MG63 (cell line): ENCODE data around the gene EOLA1. TPM values are rescaled to one million over a fixed set of nuclear protein-coding genes. Genes with fewer than 3 reads are reported as not detected.
A peak's percentile ranks its signal among the peaks of the same experiment; 100 is the strongest.
"Not testable (repeated sequence)": the region's sequence is repeated elsewhere in the genome, so short reads cannot be mapped to it uniquely, and the experiment has no call there.

Source experiments
- DNase-seq: peaks from one replicate; pipeline ENCODE4 v3.0.0-alpha.2; 2020
- H3K27me3 ChIP-seq: fragments of 250-450 bp; sonication (Bioruptor Pico); 2 replicates; pipeline ENCODE4 v1.5.1; 2020; ENCODE audit warnings: mild to moderate bottlenecking, moderate library complexity
- H3K36me3 ChIP-seq: fragments of 250-450 bp; sonication (Bioruptor Pico); 2 replicates; pipeline ENCODE4 v1.5.1; 2020; ENCODE audit warnings: mild to moderate bottlenecking, moderate library complexity
- H3K4me3 ChIP-seq: fragments of 250-450 bp; sonication (Bioruptor Pico); 2 replicates; pipeline ENCODE4 v1.5.1; 2020; ENCODE audit warnings: mild to moderate bottlenecking, moderate library complexity
- H3K9me3 ChIP-seq: fragments of 250-450 bp; sonication (Bioruptor Pico); 2 replicates; pipeline ENCODE4 v1.5.1; 2020; ENCODE audit warnings: mild to moderate bottlenecking, moderate library complexity
- total RNA-seq: library from RNA; depleted of rRNA; stranded (reverse); fragments of >200 nt; shearing (Covaris generic); gene quantifications from 2 replicates; pipeline ENCODE4 v1.2.3, GENCODE V29; 2014; ENCODE audit warnings: low replicate concordance

EOLA1 gene
- total RNA-seq, 1 experiment from 2014 or later: 33.5 TPM

GRCh38 chrX:149531599-149531998, 9.2 kb upstream of the EOLA1 start:
- Histone ChIP-seq H3K27me3 (no peaks in the 10 kb centered on the region), H3K9me3 (no peaks in the 10 kb centered on the region), H3K4me3 (no peak overlapping the region), H3K36me3 (no peaks in the 10 kb centered on the region)
- no peak for DNase-seq

GRCh38 chrX:149532868-149533267, 7.9 kb upstream of the EOLA1 start:
- not testable (repeated sequence) for H3K4me3 ChIP-seq, DNase-seq, H3K27me3 ChIP-seq, H3K9me3 ChIP-seq, H3K36me3 ChIP-seq

- H3K4me3 ChIP-seq, H3K27me3 ChIP-seq, H3K36me3 ChIP-seq, DNase-seq, H3K9me3 ChIP-seq: not testable (repeated sequence)
Observed at GRCh38 chrX:149533999-149534398, 6.8 kb upstream of the EOLA1 start.

GRCh38 chrX:149534926-149535602, 5.7 kb upstream of the EOLA1 start:
- not testable (repeated sequence) for H3K36me3 ChIP-seq, H3K9me3 ChIP-seq, H3K27me3 ChIP-seq, H3K4me3 ChIP-seq, DNase-seq

- not testable (repeated sequence) for H3K9me3 ChIP-seq, H3K36me3 ChIP-seq, H3K4me3 ChIP-seq, H3K27me3 ChIP-seq, DNase-seq
Observed at GRCh38 chrX:149537474-149537873, 3.3 kb upstream of the EOLA1 start.

- peak overlapping the region; percentile 59 for H3K4me3 ChIP-seq
- H3K9me3 ChIP-seq: no peaks in the 10 kb centered on the region
- no peaks in the 10 kb centered on the region for H3K27me3 ChIP-seq
- no peaks in the 10 kb centered on the region for H3K36me3 ChIP-seq
- DNase-seq: peak; percentile 86
Observed at GRCh38 chrX:149539283-149540130, 1.3 kb upstream of the EOLA1 start.

GRCh38 chrX:149540131-149540620, 636 bp upstream of the EOLA1 start:
- no peaks in the 10 kb centered on the region for H3K36me3 ChIP-seq
- DNase-seq: peak; percentile 85
- H3K9me3 ChIP-seq: no peaks in the 10 kb centered on the region
- H3K4me3 ChIP-seq: peak overlapping the region; percentile 76
- no peaks in the 10 kb centered on the region for H3K27me3 ChIP-seq

- H3K36me3 ChIP-seq: no peaks in the 10 kb centered on the region
- no peak for DNase-seq
- H3K4me3 ChIP-seq: peak overlapping the region; percentile 76
- no peaks in the 10 kb centered on the region for H3K9me3 ChIP-seq
- H3K27me3 ChIP-seq: no peaks in the 10 kb centered on the region
Observed at GRCh38 chrX:149541521-149542047, 772 bp downstream of the EOLA1 start.

- not testable (repeated sequence) for DNase-seq, H3K36me3 ChIP-seq, H3K9me3 ChIP-seq, H3K27me3 ChIP-seq, H3K4me3 ChIP-seq
Observed at GRCh38 chrX:149545545-149546543, 5.0 kb downstream of the EOLA1 start.

GRCh38 chrX:149546962-149547361, 6.2 kb downstream of the EOLA1 start:
- H3K4me3 ChIP-seq, H3K27me3 ChIP-seq, H3K9me3 ChIP-seq, DNase-seq, H3K36me3 ChIP-seq: not testable (repeated sequence)

GRCh38 chrX:149547782-149548181, 7.0 kb downstream of the EOLA1 start:
- not testable (repeated sequence) for H3K36me3 ChIP-seq, H3K4me3 ChIP-seq

GRCh38 chrX:149549701-149550100, 8.9 kb downstream of the EOLA1 start, which contains the start of gene HSFX3:
HSFX3 (minus strand) TSS chrX:149549924; CDS start chrX:149549852, 72 bp downstream.
- DNase-seq, H3K36me3 ChIP-seq, H3K27me3 ChIP-seq, H3K9me3 ChIP-seq, H3K4me3 ChIP-seq: not testable (repeated sequence)

More at GRCh38 chrX:149547782-149548181, 7.0 kb downstream of the EOLA1 start:
- H3K27me3 ChIP-seq, H3K9me3 ChIP-seq, DNase-seq: not testable (repeated sequence)

- not testable (repeated sequence) for H3K9me3 ChIP-seq, H3K27me3 ChIP-seq
Observed at GRCh38 chrX:149550454-149550853, 9.6 kb downstream of the EOLA1 start.

GRCh38 chrX:149551245-149551938, 10.6 kb downstream of the EOLA1 start:
- H3K36me3 ChIP-seq, H3K27me3 ChIP-seq, H3K4me3 ChIP-seq, DNase-seq, H3K9me3 ChIP-seq: not testable (repeated sequence)

More at GRCh38 chrX:149550454-149550853, 9.6 kb downstream of the EOLA1 start:
- not testable (repeated sequence) for H3K4me3 ChIP-seq, DNase-seq, H3K36me3 ChIP-seq

GRCh38 chrX:149551939-149552248, 11.1 kb downstream of the EOLA1 start:
- not testable (repeated sequence) for H3K36me3 ChIP-seq, H3K9me3 ChIP-seq, DNase-seq, H3K27me3 ChIP-seq, H3K4me3 ChIP-seq

GRCh38 chrX:149555251-149555650, 14.4 kb downstream of the EOLA1 start:
- not testable (repeated sequence) for DNase-seq, H3K9me3 ChIP-seq, H3K4me3 ChIP-seq, H3K27me3 ChIP-seq, H3K36me3 ChIP-seq
